CD14-positive monocyte (primary cell): Measurements from ENCODE around the gene ASCC1. TPM values are rescaled to one million over a fixed set of nuclear protein-coding genes. Genes with fewer than 3 reads are reported as not detected.

Experiments
- DNase-seq, 3 donors: peaks; one replicate each; pipeline ENCODE4 v3.0.0-alpha.2; 2011 to 2022
- H2AFZ ChIP-seq: 2 replicates; pipeline ENCODE4 v1.6.0; 2012; ENCODE audit warnings: mild to moderate bottlenecking, low read depth, low read length, inconsistent platforms; ENCODE audit not compliant: insufficient read depth, poor library complexity, severe bottlenecking
- H3K27ac ChIP-seq, 2 donors: 1 replicate in 1 of 2; 2 replicates in 1 of 2; pipeline ENCODE4 v1.5.1; 2012 to 2013; ENCODE audit warnings: low read length in 2 of 2, control low read depth in 1 of 2, inconsistent platforms in 1 of 2, low read depth in 1 of 2, mild to moderate bottlenecking in 1 of 2
- H3K27me3 ChIP-seq, 2 donors: one replicate each; pipeline versions ENCODE4 v1.6.0 to v1.6.1; 2011 to 2013; ENCODE audit warnings: low read length in 2 of 2; ENCODE audit not compliant: control insufficient read depth in 2 of 2, insufficient read depth in 2 of 2
- H3K36me3 ChIP-seq, 2 donors: replicated peaks in 1 of 2; 1 replicate in 1 of 2; 2 replicates in 1 of 2; pipeline versions ENCODE4 v1.5.1 to v1.6.1; 2012 to 2013; ENCODE audit warnings: low read length in 2 of 2, control low read depth in 1 of 2, inconsistent platforms in 1 of 2, mild to moderate bottlenecking in 1 of 2; ENCODE audit not compliant: insufficient read depth in 2 of 2, control insufficient read depth in 1 of 2
- H3K4me1 ChIP-seq, 2 donors: 1 replicate in 1 of 2; 2 replicates in 1 of 2; pipeline versions ENCODE4 v1.5.1 to v1.6.1; 2012 to 2013; ENCODE audit warnings: low read length in 2 of 2, control low read depth in 1 of 2, inconsistent platforms in 1 of 2, mild to moderate bottlenecking in 1 of 2, moderate library complexity in 1 of 2; ENCODE audit not compliant: insufficient read depth in 2 of 2, control insufficient read depth in 1 of 2
- H3K4me2 ChIP-seq: replicated peaks from 2 replicates; pipeline ENCODE3; 2012; ENCODE audit warnings: low read length, moderate library complexity, mild to moderate bottlenecking; ENCODE audit not compliant: poor library complexity, severe bottlenecking; ENCODE audit errors: extremely low read depth
- H3K4me3 ChIP-seq, 3 experiments: fragments of 200-600 bp in 1 of 3; sonication (generic) in 1 of 3; replicated peaks in 1 of 3; 1 replicate in 2 of 3; 2 replicates in 1 of 3; pipeline ENCODE4 v1.5.1; 2011 to 2013; ENCODE audit warnings: low read length in 3 of 3, mild to moderate bottlenecking in 3 of 3, control low read depth in 2 of 3, low read depth in 2 of 3, inconsistent platforms in 1 of 3, moderate library complexity in 1 of 3
- H3K79me2 ChIP-seq: 2 replicates; pipeline ENCODE4 v1.6.0; 2012; ENCODE audit warnings: mild to moderate bottlenecking, control low read depth, inconsistent platforms, low read length, moderate library complexity; ENCODE audit not compliant: insufficient read depth
- H3K9ac ChIP-seq: 2 replicates; pipeline ENCODE4 v1.6.0; 2017; ENCODE audit warnings: low read length, mild to moderate bottlenecking; ENCODE audit not compliant: insufficient read depth, poor library complexity, severe bottlenecking
- H3K9me3 ChIP-seq, 2 donors: replicated peaks in 1 of 2; 1 replicate in 1 of 2; 2 replicates in 1 of 2; pipeline versions ENCODE4 v1.5.1 to v1.6.1; 2012 to 2013; ENCODE audit warnings: low read length in 2 of 2, control low read depth in 1 of 2; ENCODE audit not compliant: control insufficient read depth in 1 of 2, insufficient read depth in 1 of 2
- H4K20me1 ChIP-seq: 2 replicates; pipeline ENCODE4 v1.6.0; 2012; ENCODE audit warnings: mild to moderate bottlenecking, low read length, control low read depth, moderate library complexity; ENCODE audit not compliant: insufficient read depth
- H3K27ac Mint-ChIP-seq, 7 donors: one replicate each; pipeline ENCODE4 v1.8.0; 2020; ENCODE audit warnings: mild to moderate bottlenecking in 7 of 7, mixed read lengths in 7 of 7, moderate library complexity in 6 of 7, inconsistent platforms in 2 of 7
- H3K27me3 Mint-ChIP-seq, 3 donors: one replicate each; pipeline ENCODE4 v1.8.0; 2021 to 2022; ENCODE audit warnings: low read depth in 3 of 3, mild to moderate bottlenecking in 3 of 3, mixed read lengths in 3 of 3, moderate library complexity in 3 of 3, inconsistent platforms in 1 of 3
- H3K36me3 Mint-ChIP-seq, 2 donors: one replicate each; pipeline ENCODE4 v1.8.0; 2020; ENCODE audit warnings: mixed read lengths in 2 of 2, inconsistent platforms in 1 of 2, mild to moderate bottlenecking in 1 of 2
- H3K4me1 Mint-ChIP-seq: one replicate; pipeline ENCODE4 v1.8.0; 2020; ENCODE audit warnings: mild to moderate bottlenecking, mixed read lengths
- H3K4me3 Mint-ChIP-seq, 2 donors: one replicate each; pipeline ENCODE4 v1.8.0; 2020; ENCODE audit warnings: mild to moderate bottlenecking in 2 of 2, mixed read lengths in 2 of 2, moderate library complexity in 1 of 2
- H3K9me3 Mint-ChIP-seq, 7 donors: one replicate each; pipeline ENCODE4 v1.8.0; 2020 to 2022; ENCODE audit warnings: mixed read lengths in 7 of 7, mild to moderate bottlenecking in 6 of 7, moderate library complexity in 6 of 7, inconsistent platforms in 2 of 7
- WGBS: methylation state at CpG from one replicate; pipeline ENCODE4 v1.1.5; 2013; ENCODE audit warnings: missing lambda C conversion rate; ENCODE audit not compliant: insufficient coverage; 5-methylcytosine and 5-hydroxymethylcytosine counted together
- intact Hi-C, 2 donors: fragments of 100-400 bp; cut with micrococcal nuclease; formaldehyde crosslinking; loops; one replicate each; pipeline versions ENCODE4 v1.15.0 to v1.15.1; 2023
- polyA plus RNA-seq, 3 donors: library from polyadenylated mRNA; depleted of rRNA in 1 of 3; unstranded in 2 of 3; stranded (reverse) in 1 of 3; fragments of 300-500 nt in 2 of 3; fragments of >200 nt in 1 of 3; fragmentation: Illumina TruSeq in 2 of 3; gene quantifications; 1 replicate in 2 of 3; 2 replicates in 1 of 3; pipeline ENCODE4 v1.2.3, GENCODE V29; 2012 to 2021
- TF ChIP-seq, protein P1 (sequence below): fragments of 200-600 bp; IDR thresholded peaks from one replicate; pipeline ENCODE4 v1.8.0; 2022; ENCODE audit warnings: antibody characterized with exemption, mild to moderate bottlenecking

The ASCC1 gene
- polyA plus RNA-seq, 3 donors, result 8.2 to 20.9 (median 17.9) TPM

DNA sequence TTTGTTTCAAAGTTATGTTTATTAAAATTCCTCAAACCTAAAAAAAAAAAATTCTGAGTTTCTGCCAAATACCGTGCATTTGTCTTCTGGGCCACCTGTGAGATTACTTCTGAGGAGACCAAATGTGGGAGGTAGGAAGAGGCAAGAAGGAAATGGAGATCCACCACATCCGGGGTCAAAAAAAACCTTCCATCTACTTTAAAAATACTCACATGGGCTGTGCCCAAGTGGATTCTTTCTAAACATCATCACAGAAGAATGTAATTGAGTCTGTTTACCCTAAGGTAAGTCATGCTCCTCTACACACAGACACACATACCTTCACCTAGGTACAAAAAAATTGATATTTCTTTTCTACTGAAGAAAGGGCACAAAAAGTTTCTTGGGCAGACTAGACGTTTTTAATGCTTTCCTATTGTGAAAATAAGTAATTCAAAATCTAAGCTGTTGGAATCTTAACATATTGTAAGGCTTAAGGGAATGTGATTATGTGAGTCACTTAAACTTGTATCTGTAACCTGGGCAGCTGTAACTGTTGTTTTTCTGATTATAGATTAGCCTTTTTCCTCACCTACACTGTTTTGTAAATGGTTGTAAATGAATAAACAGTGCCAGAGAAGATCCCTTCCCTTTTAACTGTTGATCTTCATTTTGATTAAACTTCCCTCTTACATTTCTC is 108.6 kb downstream of the ASCC1 start:
- Mint-ChIP-seq H3K4me3 (no peak overlapping the region), H3K9me3 (no peaks in the 10 kb centered on the region), H3K27me3 (peaks cover 0 to 3% (median 0%) of the 10 kb centered on the region in 3 donors), H3K27ac (no peak overlapping the region), H3K4me1 (no peaks in the 10 kb centered on the region), H3K36me3 (peaks cover 30 to 45% of the 10 kb centered on the region in 2 donors)
- Histone ChIP-seq H3K27me3 (no peaks in the 10 kb centered on the region), H3K4me2 (no peak overlapping the region), H3K36me3 (peaks cover under 1 to 6% of the 10 kb centered on the region in 2 donors), H3K9ac (no peak overlapping the region), H3K4me1 (no peaks in the 10 kb centered on the region), H3K9me3 (no peaks in the 10 kb centered on the region), H3K4me3 (no peak overlapping the region), H2AFZ (no peak overlapping the region), H4K20me1 (no peaks in the 10 kb centered on the region), H3K79me2 (no peaks in the 10 kb centered on the region), H3K27ac (no peak overlapping the region)
- no peak for DNase-seq
- WGBS, result no CpG with 5 or more reads among the region's 3 CpGs
- intact Hi-C loops, result no loop called here
- TF ChIP-seq, protein P1, sequence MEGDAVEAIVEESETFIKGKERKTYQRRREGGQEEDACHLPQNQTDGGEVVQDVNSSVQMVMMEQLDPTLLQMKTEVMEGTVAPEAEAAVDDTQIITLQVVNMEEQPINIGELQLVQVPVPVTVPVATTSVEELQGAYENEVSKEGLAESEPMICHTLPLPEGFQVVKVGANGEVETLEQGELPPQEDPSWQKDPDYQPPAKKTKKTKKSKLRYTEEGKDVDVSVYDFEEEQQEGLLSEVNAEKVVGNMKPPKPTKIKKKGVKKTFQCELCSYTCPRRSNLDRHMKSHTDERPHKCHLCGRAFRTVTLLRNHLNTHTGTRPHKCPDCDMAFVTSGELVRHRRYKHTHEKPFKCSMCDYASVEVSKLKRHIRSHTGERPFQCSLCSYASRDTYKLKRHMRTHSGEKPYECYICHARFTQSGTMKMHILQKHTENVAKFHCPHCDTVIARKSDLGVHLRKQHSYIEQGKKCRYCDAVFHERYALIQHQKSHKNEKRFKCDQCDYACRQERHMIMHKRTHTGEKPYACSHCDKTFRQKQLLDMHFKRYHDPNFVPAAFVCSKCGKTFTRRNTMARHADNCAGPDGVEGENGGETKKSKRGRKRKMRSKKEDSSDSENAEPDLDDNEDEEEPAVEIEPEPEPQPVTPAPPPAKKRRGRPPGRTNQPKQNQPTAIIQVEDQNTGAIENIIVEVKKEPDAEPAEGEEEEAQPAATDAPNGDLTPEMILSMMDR, result no peak

DNA sequence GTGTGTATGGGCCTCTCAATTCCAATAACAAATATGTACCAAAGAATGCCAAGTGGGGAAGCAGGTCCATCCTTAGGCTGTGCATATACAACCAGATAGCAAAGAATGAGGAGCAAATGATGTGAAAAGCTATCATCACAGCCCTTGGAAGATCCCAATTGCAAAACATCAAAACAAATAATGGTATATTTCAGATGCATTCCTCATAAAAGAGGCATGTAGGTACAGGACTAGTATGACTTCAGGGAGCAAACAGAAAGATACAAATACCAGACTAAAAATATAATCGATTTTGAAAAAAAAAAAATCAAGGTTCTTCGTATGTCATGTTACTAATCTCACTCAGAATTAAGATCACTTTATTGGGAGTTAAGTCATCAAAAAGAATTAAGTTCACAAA is 109.2 kb downstream of the ASCC1 start:
- H3K79me2 ChIP-seq, result no peaks in the 10 kb centered on the region
- H3K36me3 ChIP-seq, result peaks cover 3 to 6% of the 10 kb centered on the region in 2 donors
- Mint-ChIP-seq H3K27ac (no peak overlapping the region), H3K27me3 (peaks cover 0 to 3% (median 0%) of the 10 kb centered on the region in 3 donors), H3K36me3 (peaks cover 31 to 47% of the 10 kb centered on the region in 2 donors), H3K9me3 (no peaks in the 10 kb centered on the region), H3K4me1 (no peaks in the 10 kb centered on the region), H3K4me3 (no peak overlapping the region)
- intact Hi-C loops, result no loop called here
- H3K27me3 ChIP-seq, result no peaks in the 10 kb centered on the region
- no peaks in the 10 kb centered on the region for H3K9me3 ChIP-seq
- H2AFZ ChIP-seq, result no peak overlapping the region
- no peaks in the 10 kb centered on the region for H4K20me1 ChIP-seq
- no CpG with 5 or more reads among the region's 2 CpGs for WGBS
- H3K4me1 ChIP-seq, result no peaks in the 10 kb centered on the region
- no peak for DNase-seq
- no peak overlapping the region for H3K27ac ChIP-seq
- TF ChIP-seq, protein P1, result no peak
- H3K9ac ChIP-seq, result no peak overlapping the region
- H3K4me2 ChIP-seq, result no peak overlapping the region
- no peak overlapping the region for H3K4me3 ChIP-seq
